Stomach (tissue), 9 donors: ENCODE measurements around the gene RPS27. TPM values are rescaled to one million over a fixed set of nuclear protein-coding genes. Genes with fewer than 3 reads are reported as not detected.

Experiments
- DNase-seq, 2 donors: peaks; one replicate each; pipeline versions ENCODE4 v3.0.0 to v3.0.0-alpha.2; 2013 to 2019
- H3K27ac ChIP-seq, 5 donors: fragments of 200-600 bp in 4 of 5; sonication (generic) in 4 of 5; one replicate each; pipeline ENCODE4 v1.5.1; 2013 to 2019; ENCODE audit warnings: mild to moderate bottlenecking in 1 of 5, moderate library complexity in 1 of 5
- H3K27me3 ChIP-seq, 3 donors: fragments of 200-600 bp; sonication (generic); one replicate each; pipeline ENCODE4 v1.5.1; 2017 to 2019; ENCODE audit warnings: mixed run types in 1 of 3
- H3K36me3 ChIP-seq, 4 donors: fragments of 200-600 bp; sonication (generic); 1 replicate in 3 of 4; 2 replicates in 1 of 4; pipeline ENCODE4 v1.5.1; 2016 to 2019
- H3K4me1 ChIP-seq, 4 donors: fragments of 200-600 bp; sonication (generic); one replicate each; pipeline ENCODE4 v1.5.1; 2016 to 2019
- H3K4me3 ChIP-seq, 4 donors: fragments of 200-600 bp; sonication (generic) in 3 of 4; one replicate each; pipeline ENCODE4 v1.5.1; 2016 to 2019; ENCODE audit warnings: mild to moderate bottlenecking in 1 of 4
- H3K9me3 ChIP-seq, 4 donors: fragments of 200-600 bp; sonication (generic); one replicate each; pipeline ENCODE4 v1.5.1; 2016 to 2019
- EP300 ChIP-seq: sonication (generic); formaldehyde crosslinking; IDR thresholded peaks from one replicate; pipeline ENCODE4 v1.6.1; 2017; ENCODE audit warnings: antibody characterized with exemption
- POLR2A ChIP-seq, 4 donors: fragments of 450-650 bp; IDR thresholded peaks; one replicate each; pipeline ENCODE4 v1.6.1; 2016; ENCODE audit warnings: antibody characterized with exemption in 4 of 4, control low read depth in 2 of 4, mild to moderate bottlenecking in 1 of 4, moderate library complexity in 1 of 4
- POLR2AphosphoS5 ChIP-seq, 3 donors: sonication (generic); formaldehyde crosslinking; IDR thresholded peaks; one replicate each; pipeline ENCODE4 v1.6.1; 2016; ENCODE audit warnings: antibody characterized with exemption in 3 of 3
- WGBS, 5 donors: extraction: QIAGEN DNeasy Blood & Tissue Kit in 3 of 5; methylation state at CpG; one replicate each; pipeline versions ENCODE4 v1.1.5 to v1.1.7; 2013 to 2018; 5-methylcytosine and 5-hydroxymethylcytosine counted together
- intact Hi-C: fragments of 100-400 bp; cut with DNase I; formaldehyde crosslinking; loops from one replicate; pipeline ENCODE4 v1.15.1; 2023; ENCODE audit warnings: low total_unique reads
- polyA plus RNA-seq, 3 donors: library from polyadenylated mRNA; stranded (reverse); fragments of 200-250 nt; gene quantifications; one replicate each; pipeline ENCODE4 v1.2.3, GENCODE V29; 2013
- total RNA-seq, 5 donors: library from RNA; depleted of rRNA; stranded (reverse); fragments of >200 nt; gene quantifications; one replicate each; pipeline versions ENCODE4 v1.1.0 to v1.2.3, GENCODE V29; 2014 to 2016
- TF ChIP-seq, protein P1 (sequence below), 7 experiments: fragments of 450-650 bp in 4 of 7; fragments of 200-600 bp in 3 of 7; sonication (generic) in 3 of 7; IDR thresholded peaks; one replicate each; pipeline ENCODE4 v1.5.1; 2016 to 2019; ENCODE audit warnings: antibody characterized with exemption in 7 of 7, control low read depth in 2 of 7, mild to moderate bottlenecking in 1 of 7
- donor health status: healthy with polysubstance abuse.
- donor health status: Bipolar disorder and iron deficiency.
- donor health status: healthy.

The RPS27 gene
- total and polyA plus RNA-seq, 8 donors: 43.4 to 21,142 (median 2,759) TPM

DNA sequence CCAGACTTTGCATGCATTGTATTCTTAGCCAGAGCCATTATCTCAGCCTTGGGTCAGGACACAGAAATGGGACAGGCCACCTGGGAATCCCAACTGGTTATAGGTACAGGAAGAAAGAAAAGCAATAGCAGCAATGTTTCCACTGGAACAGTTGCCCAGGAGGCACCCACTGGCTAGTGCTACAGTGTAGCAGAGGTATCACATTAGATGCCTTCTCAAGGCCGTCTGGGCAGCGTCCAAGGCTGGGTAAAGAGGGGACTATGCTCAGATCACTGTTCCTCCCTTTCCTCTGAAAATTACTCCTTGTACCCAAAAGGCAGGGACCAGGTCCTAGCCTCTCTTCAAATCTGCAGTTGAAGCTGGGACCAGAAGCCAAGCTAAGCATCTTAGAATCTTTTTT, 20.2 kb upstream of the RPS27 start:
- peaks cover 21 to 30% (median 28%) of the 10 kb centered on the region in 4 donors for H3K36me3 ChIP-seq
- intact Hi-C loops: no loop called here
- 79 to 88% (median 85%) methylated on average over 2 of the region's 2 CpGs for WGBS, 5 donors

DNA sequence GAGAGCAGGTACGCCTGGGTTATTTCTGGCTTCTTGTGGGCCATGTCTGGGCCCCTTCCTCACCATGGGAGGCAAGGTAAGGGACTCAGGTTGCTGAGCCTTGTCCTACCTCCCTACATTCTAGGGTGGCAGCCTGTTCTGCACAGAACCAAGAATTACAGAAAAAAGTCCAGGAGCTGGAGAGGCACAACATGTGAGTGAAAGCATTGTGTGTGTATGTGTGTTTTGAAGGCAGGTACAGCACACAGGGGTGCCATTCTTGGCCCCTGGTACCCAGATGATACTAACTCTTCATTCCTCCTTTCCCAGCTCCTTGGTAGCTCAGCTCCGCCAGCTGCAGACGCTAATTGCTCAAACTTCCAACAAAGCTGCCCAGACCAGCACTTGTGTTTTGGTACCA, 17.5 kb upstream of the RPS27 start:
- 77 to 96% (median 85%) methylated on average over 3 of the region's 3 CpGs for WGBS, 5 donors
- Histone ChIP-seq H3K4me3 (no peak overlapping the region), H3K27ac (no peak overlapping the region), H3K27me3 (no peaks in the 10 kb centered on the region), H3K4me1 (peaks cover 15 to 45% (median 37%) of the 10 kb centered on the region in 4 donors), H3K9me3 (no peaks in the 10 kb centered on the region), H3K36me3 (peaks cover 26 to 38% (median 37%) of the 10 kb centered on the region in 4 donors)
- intact Hi-C loops: no loop called here
- TF ChIP-seq, protein P1, sequence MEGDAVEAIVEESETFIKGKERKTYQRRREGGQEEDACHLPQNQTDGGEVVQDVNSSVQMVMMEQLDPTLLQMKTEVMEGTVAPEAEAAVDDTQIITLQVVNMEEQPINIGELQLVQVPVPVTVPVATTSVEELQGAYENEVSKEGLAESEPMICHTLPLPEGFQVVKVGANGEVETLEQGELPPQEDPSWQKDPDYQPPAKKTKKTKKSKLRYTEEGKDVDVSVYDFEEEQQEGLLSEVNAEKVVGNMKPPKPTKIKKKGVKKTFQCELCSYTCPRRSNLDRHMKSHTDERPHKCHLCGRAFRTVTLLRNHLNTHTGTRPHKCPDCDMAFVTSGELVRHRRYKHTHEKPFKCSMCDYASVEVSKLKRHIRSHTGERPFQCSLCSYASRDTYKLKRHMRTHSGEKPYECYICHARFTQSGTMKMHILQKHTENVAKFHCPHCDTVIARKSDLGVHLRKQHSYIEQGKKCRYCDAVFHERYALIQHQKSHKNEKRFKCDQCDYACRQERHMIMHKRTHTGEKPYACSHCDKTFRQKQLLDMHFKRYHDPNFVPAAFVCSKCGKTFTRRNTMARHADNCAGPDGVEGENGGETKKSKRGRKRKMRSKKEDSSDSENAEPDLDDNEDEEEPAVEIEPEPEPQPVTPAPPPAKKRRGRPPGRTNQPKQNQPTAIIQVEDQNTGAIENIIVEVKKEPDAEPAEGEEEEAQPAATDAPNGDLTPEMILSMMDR (IDR thresholded peaks at IDR 0.05): no peak
- TF ChIP-seq POLR2AphosphoS5 (IDR thresholded peaks at IDR 0.05): peak in 1 of 3 donors; percentile 5
- no peak for DNase-seq

More for the DNA sequence above, 20.2 kb upstream of the RPS27 start:
- no peak for TF ChIP-seq EP300
- no peak for TF ChIP-seq POLR2AphosphoS5 (IDR thresholded peaks at IDR 0.05)
- TF ChIP-seq, protein P1 (IDR thresholded peaks at IDR 0.05): no peak
- TF ChIP-seq POLR2A (IDR thresholded peaks at IDR 0.05): no peak
- no peaks in the 10 kb centered on the region for H3K9me3 ChIP-seq
- no peak overlapping the region for H3K27ac ChIP-seq
- H3K27me3 ChIP-seq: no peaks in the 10 kb centered on the region
- H3K4me1 ChIP-seq: peaks cover 14 to 47% (median 34%) of the 10 kb centered on the region in 4 donors
- no peak for DNase-seq
- H3K4me3 ChIP-seq: no peak overlapping the region

DNA sequence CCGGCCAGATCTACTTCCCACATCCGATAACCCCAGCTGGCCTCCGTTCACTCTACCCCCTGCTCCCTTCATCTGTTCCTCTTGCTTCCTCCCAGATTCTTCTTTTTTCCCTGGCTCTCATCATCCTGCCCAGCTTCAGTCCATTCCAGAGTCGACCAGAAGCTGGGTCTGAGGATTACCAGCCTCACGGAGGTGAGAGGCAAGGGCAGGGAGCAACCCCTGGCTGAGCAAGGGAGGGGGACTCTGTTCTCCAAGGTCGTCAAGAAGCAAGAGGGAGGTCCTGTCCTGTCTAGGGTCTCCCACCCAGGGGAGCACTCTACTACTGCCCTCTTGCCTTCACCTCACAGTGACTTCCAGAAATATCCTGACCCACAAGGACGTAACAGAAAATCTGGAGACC, 17.0 kb upstream of the RPS27 start:
- intact Hi-C loops: no loop called here
- H3K27me3 ChIP-seq: no peaks in the 10 kb centered on the region
- H3K4me1 ChIP-seq: peaks cover 15 to 45% (median 37%) of the 10 kb centered on the region in 4 donors
- H3K27ac ChIP-seq: no peak overlapping the region
- TF ChIP-seq POLR2AphosphoS5 (IDR thresholded peaks at IDR 0.05) (no peak), POLR2A (IDR thresholded peaks at IDR 0.05) (no peak), EP300 (no peak)
- TF ChIP-seq, protein P1 (IDR thresholded peaks at IDR 0.05): no peak
- peaks cover 26 to 38% (median 37%) of the 10 kb centered on the region in 4 donors for H3K36me3 ChIP-seq
- H3K4me3 ChIP-seq: no peak overlapping the region
- no peak for DNase-seq
- no peaks in the 10 kb centered on the region for H3K9me3 ChIP-seq
- WGBS, 5 donors: 63 to 79% (median 70%) methylated on average over 7 of the region's 7 CpGs

DNA sequence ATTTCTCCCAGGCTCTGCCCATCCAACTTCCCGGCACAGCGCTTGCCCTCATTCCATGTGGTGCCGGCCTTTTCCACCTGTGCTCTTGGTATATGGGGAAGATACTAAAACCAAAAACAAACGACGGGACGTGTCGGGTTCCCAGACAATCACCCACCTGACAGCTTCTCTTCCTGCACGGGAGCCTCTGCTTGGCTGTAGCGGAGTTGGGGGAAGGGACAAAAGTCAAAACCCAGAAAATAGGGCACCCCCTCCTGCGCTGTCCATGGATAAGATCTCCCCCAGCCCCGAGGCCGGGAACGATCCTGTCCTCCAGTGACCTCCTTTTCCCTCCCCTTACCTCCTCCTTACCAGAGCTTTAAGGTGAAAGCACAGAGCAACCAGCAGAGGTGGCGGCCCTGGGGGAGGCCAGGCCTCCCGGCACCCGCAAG, 13.7 kb upstream of the RPS27 start:
- TF ChIP-seq POLR2A (IDR thresholded peaks at IDR 0.05) (no peak), POLR2AphosphoS5 (IDR thresholded peaks at IDR 0.05) (no peak), EP300 (no peak)
- TF ChIP-seq, protein P1 (IDR thresholded peaks at IDR 0.05): no peak
- WGBS, 5 donors: 0 to 1% (median 1%) methylated on average over 16 of the region's 16 CpGs
- intact Hi-C loops: no loop called here

More for the DNA sequence above, 13.7 kb upstream of the RPS27 start:
- no peak for DNase-seq
- Histone ChIP-seq H3K27ac (peak overlapping the region; percentile 87 to 97 (median 94)), H3K4me1 (peaks cover 15 to 43% (median 35%) of the 10 kb centered on the region in 4 donors), H3K27me3 (no peaks in the 10 kb centered on the region), H3K36me3 (peaks cover 26 to 62% (median 56%) of the 10 kb centered on the region in 4 donors), H3K9me3 (no peaks in the 10 kb centered on the region), H3K4me3 (peak overlapping the region; percentile 81 to 99 (median 94))
